Liver (tissue), 9 donors: Measurements from ENCODE around the gene SH3BP5. TPM values are rescaled to one million over a fixed set of nuclear protein-coding genes. Genes with fewer than 3 reads are reported as not detected.

Experiments used
- DNase-seq: peaks from one replicate; pipeline ENCODE4 v3.0.0-alpha.2; 2017; ENCODE audit warnings: low spot score
- H3K27ac ChIP-seq, 2 donors: one replicate each; pipeline ENCODE4 v1.7.0; 2013; ENCODE audit warnings: inconsistent platforms in 2 of 2, low read length in 2 of 2, control low read depth in 1 of 2, low read depth in 1 of 2, mild to moderate bottlenecking in 1 of 2
- H3K27me3 ChIP-seq, 4 donors: one replicate each; pipeline versions ENCODE4 v1.6.1 to v1.7.0; 2013; ENCODE audit warnings: low read length in 3 of 4, inconsistent platforms in 1 of 4, mild to moderate bottlenecking in 1 of 4, moderate library complexity in 1 of 4; ENCODE audit not compliant: control insufficient read depth in 4 of 4, insufficient read depth in 4 of 4
- H3K36me3 ChIP-seq, 4 donors: one replicate each; pipeline versions ENCODE4 v1.6.1 to v1.7.0; 2013; ENCODE audit warnings: low read length in 3 of 4, mild to moderate bottlenecking in 3 of 4, low read depth in 1 of 4, moderate library complexity in 1 of 4; ENCODE audit not compliant: control insufficient read depth in 4 of 4, insufficient read depth in 3 of 4
- H3K4me1 ChIP-seq, 4 donors: one replicate each; pipeline versions ENCODE4 v1.6.1 to v1.7.0; 2013; ENCODE audit warnings: low read length in 3 of 4, mild to moderate bottlenecking in 3 of 4, moderate library complexity in 1 of 4; ENCODE audit not compliant: control insufficient read depth in 4 of 4, insufficient read depth in 4 of 4
- H3K4me3 ChIP-seq, 3 donors: one replicate each; pipeline versions ENCODE4 v1.6.1 to v1.7.0; 2013; ENCODE audit warnings: low read length in 3 of 3, control low read depth in 1 of 3, low read depth in 1 of 3, mild to moderate bottlenecking in 1 of 3
- H3K9ac ChIP-seq, 2 donors: one replicate each; pipeline ENCODE4 v1.7.0; 2013; ENCODE audit warnings: low read length in 2 of 2, mild to moderate bottlenecking in 2 of 2, moderate library complexity in 2 of 2, control low read depth in 1 of 2, low read depth in 1 of 2
- H3K9me3 ChIP-seq, 4 donors: one replicate each; pipeline versions ENCODE4 v1.6.1 to v1.7.0; 2013; ENCODE audit warnings: low read length in 3 of 4; ENCODE audit not compliant: control insufficient read depth in 4 of 4
- ATF3 ChIP-seq: IDR thresholded peaks from 2 replicates; pipeline ENCODE4 v1.6.1; 2016; ENCODE audit warnings: antibody characterized with exemption
- EGR1 ChIP-seq, 2 donors: IDR thresholded peaks; 2 replicates each; pipeline ENCODE4 v1.6.1; 2016 to 2018; ENCODE audit warnings: antibody characterized with exemption in 2 of 2, low read depth in 2 of 2
- FOXA2 ChIP-seq: IDR thresholded peaks from 2 replicates; pipeline ENCODE4 v1.6.1; 2016; ENCODE audit warnings: antibody characterized with exemption
- JUND ChIP-seq, 2 donors: IDR thresholded peaks; 2 replicates each; pipeline ENCODE4 v1.6.1; 2016; ENCODE audit warnings: antibody characterized with exemption in 2 of 2
- MAX ChIP-seq: IDR thresholded peaks from 2 replicates; pipeline ENCODE4 v1.6.1; 2016; ENCODE audit warnings: antibody characterized with exemption
- NR2F2 ChIP-seq: IDR thresholded peaks from 2 replicates; pipeline ENCODE4 v1.6.1; 2016; ENCODE audit warnings: antibody characterized with exemption
- RAD21 ChIP-seq, 2 donors: IDR thresholded peaks; 2 replicates each; pipeline ENCODE4 v1.6.1; 2016; ENCODE audit warnings: antibody characterized with exemption in 2 of 2, mild to moderate bottlenecking in 2 of 2
- REST ChIP-seq: IDR thresholded peaks from 2 replicates; pipeline ENCODE4 v1.6.1; 2016; ENCODE audit warnings: antibody characterized with exemption, mild to moderate bottlenecking
- SP1 ChIP-seq: IDR thresholded peaks from 2 replicates; pipeline ENCODE4 v1.6.1; 2018; ENCODE audit warnings: antibody characterized with exemption, mild to moderate bottlenecking
- TAF1 ChIP-seq: conservative IDR thresholded peaks from 2 replicates; pipeline ENCODE4 v1.6.1; 2016; ENCODE audit warnings: antibody characterized with exemption, mild to moderate bottlenecking
- YY1 ChIP-seq: IDR thresholded peaks from 2 replicates; pipeline ENCODE4 v1.6.1; 2016; ENCODE audit warnings: antibody characterized with exemption, mild to moderate bottlenecking
- WGBS: extraction: QIAGEN DNeasy Blood & Tissue Kit; methylation state at CpG from one replicate; pipeline ENCODE4 v1.1.7; 2013; 5-methylcytosine and 5-hydroxymethylcytosine counted together
- polyA plus RNA-seq, 2 donors: library from polyadenylated mRNA; stranded (reverse) in 1 of 2; unstranded in 1 of 2; fragments of 200-250 nt in 1 of 2; fragments of >200 nt in 1 of 2; fragmentation: Nextera tagmentation in 1 of 2; extraction: Ambion mirVana in 1 of 2; gene quantifications; one replicate each; pipeline versions ENCODE4 v1.2.1 to v1.2.3, GENCODE V29; 2013 to 2015
- total RNA-seq, 2 donors: library from RNA; depleted of rRNA; stranded (reverse); fragments of >200 nt; gene quantifications; one replicate each; pipeline ENCODE4 v1.2.3, GENCODE V29; 2014
- donor health status: healthy.
- donor health status: healthy.
- donor health status: healthy.
- donor health status: healthy.
- donor health status: healthy.

Gene SH3BP5
- total and polyA plus RNA-seq, 4 donors: 3.5 to 17.9 (median 11.8) TPM

GRCh38 chr3:15218689-15219088 lies 113.7 kb downstream of the SH3BP5 start:
- Histone ChIP-seq H3K9me3 (no peaks in the 10 kb centered on the region), H3K27me3 (no peaks in the 10 kb centered on the region), H3K4me1 (peaks cover 0 to 4% (median 1%) of the 10 kb centered on the region in 4 donors), H3K36me3 (peaks cover 12 to 60% (median 42%) of the 10 kb centered on the region in 4 donors), H3K9ac (no peak overlapping the region), H3K27ac (no peak overlapping the region), H3K4me3 (no peak overlapping the region)
- DNase-seq: no peak
- TF ChIP-seq SP1: no peak
- no peak for TF ChIP-seq REST
- TF ChIP-seq TAF1: no peak
- no peak for TF ChIP-seq MAX
- TF ChIP-seq RAD21 (IDR thresholded peaks at IDR 0.05): no peak

- Histone ChIP-seq H3K9ac (no peak overlapping the region), H3K4me3 (no peak overlapping the region), H3K9me3 (no peaks in the 10 kb centered on the region), H3K27me3 (no peaks in the 10 kb centered on the region), H3K27ac (no peak overlapping the region), H3K36me3 (peaks cover 14 to 61% (median 44%) of the 10 kb centered on the region in 4 donors), H3K4me1 (peaks cover 0 to 4% (median 1%) of the 10 kb centered on the region in 4 donors)
- 85% methylated on average over 2 of the region's 2 CpGs for WGBS
- TF ChIP-seq ATF3 (no peak), YY1 (no peak)
- DNase-seq: no peak
Observed at GRCh38 chr3:15217841-15218267, 114.5 kb downstream of the SH3BP5 start.

- DNase-seq: no peak
- no peak overlapping the region for H3K9ac ChIP-seq
- H3K36me3 ChIP-seq: peaks cover 12 to 62% (median 41%) of the 10 kb centered on the region in 4 donors
- no peak overlapping the region for H3K27ac ChIP-seq
- TF ChIP-seq JUND (IDR thresholded peaks at IDR 0.05) (no peak), FOXA2 (no peak), NR2F2 (no peak), TAF1 (no peak), EGR1 (IDR thresholded peaks at IDR 0.05; ENCODE audit: low read depth in 2 of 2) (no peak)
- H3K9me3 ChIP-seq: no peaks in the 10 kb centered on the region
- H3K4me1 ChIP-seq: peaks cover 0 to 4% (median 1%) of the 10 kb centered on the region in 4 donors
- no peaks in the 10 kb centered on the region for H3K27me3 ChIP-seq
- 92% methylated on average over 4 of the region's 4 CpGs for WGBS
- no peak overlapping the region for H3K4me3 ChIP-seq
Observed at GRCh38 chr3:15217011-15217671, 115.2 kb downstream of the SH3BP5 start.
